Placental pericyte (primary cell): ENCODE results near the gene CCL28. TPM values are rescaled to one million over a fixed set of nuclear protein-coding genes. Genes with fewer than 3 reads are reported as not detected.

Source experiments
- total RNA-seq: library from RNA; depleted of rRNA; stranded (reverse); fragments of >200 nt; gene quantifications from 2 replicates; pipeline ENCODE4 v1.2.3, GENCODE V29; 2012

The CCL28 gene, protein sequence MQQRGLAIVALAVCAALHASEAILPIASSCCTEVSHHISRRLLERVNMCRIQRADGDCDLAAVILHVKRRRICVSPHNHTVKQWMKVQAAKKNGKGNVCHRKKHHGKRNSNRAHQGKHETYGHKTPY
- 4.2 and 6.3 TPM in 2 replicates for total RNA-seq

DNA sequence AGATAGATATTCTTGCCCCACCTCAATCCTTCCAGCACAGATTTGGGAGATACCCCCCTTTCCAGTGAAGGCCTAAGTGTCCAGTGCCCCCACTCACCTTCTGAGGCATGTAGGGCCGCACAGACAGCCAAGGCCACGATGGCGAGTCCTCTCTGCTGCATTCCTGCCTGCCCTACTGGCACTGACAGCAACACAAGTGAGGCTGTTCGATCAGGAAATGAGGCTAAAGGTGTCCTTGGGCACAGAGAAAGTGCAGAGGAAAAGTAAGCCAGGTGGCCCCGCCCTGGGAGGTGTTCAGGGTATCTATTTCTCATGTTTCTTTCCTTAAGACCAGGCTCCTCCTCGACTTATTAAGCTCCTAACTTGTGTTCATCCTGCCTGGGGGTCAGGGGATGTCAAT, at the start of gene CCL28:
CCL28 (minus strand) TSS at position 236 of the 400 bp plus-strand sequence; CDS start at position 161, 75 bp downstream.

Other genes starting within 250 kb of the CCL28 start
- gene NIM1K, start 220.2 kb downstream of the CCL28 start, total RNA-seq = 0.43 and 0.44 TPM in 2 replicates
- 83.8 and 255 TPM in 2 replicates for gene HMGCS1, start 99.0 kb downstream of the CCL28 start, total RNA-seq
- 9.6 and 17.2 TPM in 2 replicates for gene TMEM267, start 71.5 kb upstream of the CCL28 start, total RNA-seq
- gene C5orf34, start 102.8 kb upstream of the CCL28 start, total RNA-seq = 0.88 and 12.0 TPM in 2 replicates
- 61.7 and 107 TPM in 2 replicates for gene PAIP1, start 144.7 kb upstream of the CCL28 start, total RNA-seq
- gene NNT, start 190.8 kb upstream of the CCL28 start, total RNA-seq = 36.5 and 66.4 TPM in 2 replicates